ENCODE measurements around the gene ZNF428.
"Not testable (repeated sequence)": the region's sequence is repeated elsewhere in the genome, so short reads cannot be mapped to it uniquely, and the experiment has no call there.

Gene ZNF428

GRCh38 chr19:43592800-43593350 is 26.6 kb downstream of the ZNF428 start:
- no peak for DNase-seq (ENCODE audit: low spot score)

- DNase-seq (ENCODE audit: low spot score) = no peak
These were observed 27.3 kb downstream of the ZNF428 start for GRCh38 chr19:43591904-43592772.

- DNase-seq (ENCODE audit: low spot score) = no peak
These were observed 29.8 kb downstream of the ZNF428 start for GRCh38 chr19:43589678-43590077.

- DNase-seq (ENCODE audit: low spot score) = no peak
These were observed 30.2 kb downstream of the ZNF428 start for GRCh38 chr19:43589277-43589676.

GRCh38 chr19:43587029-43587428 is 32.4 kb downstream of the ZNF428 start:
- not testable (repeated sequence) for DNase-seq (ENCODE audit: low spot score)

- DNase-seq (ENCODE audit: low spot score) = no peak
These were observed 33.1 kb downstream of the ZNF428 start for GRCh38 chr19:43586346-43586745.

- DNase-seq (ENCODE audit: low spot score) = no peak
These were observed 34.9 kb downstream of the ZNF428 start for GRCh38 chr19:43584484-43584883.

GRCh38 chr19:43582495-43582894 is 36.9 kb downstream of the ZNF428 start:
- no peak for DNase-seq (ENCODE audit: low spot score)

GRCh38 chr19:43581467-43581866 is 38.0 kb downstream of the ZNF428 start:
- no peak for DNase-seq (ENCODE audit: low spot score)

- DNase-seq (ENCODE audit: low spot score) = no peak
These were observed 40.6 kb downstream of the ZNF428 start for GRCh38 chr19:43578787-43579186.

GRCh38 chr19:43575955-43576878 is 43.2 kb downstream of the ZNF428 start:
- DNase-seq (ENCODE audit: low spot score) = no peak

GRCh38 chr19:43575156-43575950 is 44.1 kb downstream of the ZNF428 start, which contains the start of the genes PINLYP and XRCC1:
Gene PINLYP, plus strand, starts transcription at chr19:43575801. Its CDS starts 1,391 bp downstream, at chr19:43577192.
Gene XRCC1, minus strand, starts transcription at chr19:43575527. Its CDS starts 69 bp downstream, at chr19:43575458.
- DNase-seq (ENCODE audit: low spot score) = peak; percentile 98

GRCh38 chr19:43574424-43575155 is 44.8 kb downstream of the ZNF428 start:
- no peak for DNase-seq (ENCODE audit: low spot score)

GRCh38 chr19:43572171-43572588 is 47.2 kb downstream of the ZNF428 start:
- DNase-seq (ENCODE audit: low spot score) = no peak

- DNase-seq (ENCODE audit: low spot score) = peak; percentile 41
These were observed 49.1 kb downstream of the ZNF428 start for GRCh38 chr19:43570174-43570791.

- no peak for DNase-seq (ENCODE audit: low spot score)
These were observed 49.8 kb downstream of the ZNF428 start for GRCh38 chr19:43569657-43570056.

- no peak for DNase-seq (ENCODE audit: low spot score)
These were observed 54.6 kb downstream of the ZNF428 start for GRCh38 chr19:43564800-43565199.

- no peak for DNase-seq (ENCODE audit: low spot score)
These were observed 55.5 kb downstream of the ZNF428 start for GRCh38 chr19:43563816-43564457.

- no peak for DNase-seq (ENCODE audit: low spot score)
These were observed 56.7 kb downstream of the ZNF428 start for GRCh38 chr19:43562698-43563241.
